Fibroblast of pulmonary artery (primary cell): ENCODE results near the gene FAM25G.

ENCODE experiments used
- DNase-seq: peaks from one replicate; pipeline ENCODE4 v3.0.0-alpha.2; 2010; ENCODE audit warnings: low read depth
- H3K4me3 ChIP-seq: replicated peaks from 2 replicates; pipeline ENCODE4 v1.5.1; 2011; ENCODE audit warnings: low read depth, mild to moderate bottlenecking, control low read depth, low read length, moderate library complexity
- TF ChIP-seq, protein P1 (sequence below): IDR thresholded peaks from 2 replicates; pipeline ENCODE4 v1.5.1; 2011; ENCODE audit warnings: mild to moderate bottlenecking, control low read depth, low read length, inconsistent platforms; ENCODE audit errors: missing control alignments

Gene FAM25G

DNA sequence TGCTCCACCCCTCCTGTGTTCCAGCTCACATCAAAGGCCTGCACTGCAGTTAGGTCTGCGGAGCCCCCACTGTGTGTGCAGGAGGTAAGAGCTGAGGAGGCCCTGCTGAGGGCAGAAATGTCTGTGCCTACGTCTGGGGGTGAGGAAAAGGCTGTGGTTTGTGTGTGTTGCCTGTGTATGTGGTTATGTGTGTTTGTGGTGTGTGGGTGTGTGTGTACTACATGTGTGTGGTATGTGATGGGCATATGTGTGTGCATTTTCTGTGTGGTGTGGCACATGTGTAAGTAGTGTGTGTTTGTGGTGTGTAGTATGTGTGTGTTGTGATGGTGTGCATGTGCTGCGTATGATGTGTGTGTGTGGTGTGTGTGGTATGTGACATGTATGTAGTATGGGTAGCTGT is 43.8 kb downstream of the FAM25G start:
- TF ChIP-seq, protein P1, sequence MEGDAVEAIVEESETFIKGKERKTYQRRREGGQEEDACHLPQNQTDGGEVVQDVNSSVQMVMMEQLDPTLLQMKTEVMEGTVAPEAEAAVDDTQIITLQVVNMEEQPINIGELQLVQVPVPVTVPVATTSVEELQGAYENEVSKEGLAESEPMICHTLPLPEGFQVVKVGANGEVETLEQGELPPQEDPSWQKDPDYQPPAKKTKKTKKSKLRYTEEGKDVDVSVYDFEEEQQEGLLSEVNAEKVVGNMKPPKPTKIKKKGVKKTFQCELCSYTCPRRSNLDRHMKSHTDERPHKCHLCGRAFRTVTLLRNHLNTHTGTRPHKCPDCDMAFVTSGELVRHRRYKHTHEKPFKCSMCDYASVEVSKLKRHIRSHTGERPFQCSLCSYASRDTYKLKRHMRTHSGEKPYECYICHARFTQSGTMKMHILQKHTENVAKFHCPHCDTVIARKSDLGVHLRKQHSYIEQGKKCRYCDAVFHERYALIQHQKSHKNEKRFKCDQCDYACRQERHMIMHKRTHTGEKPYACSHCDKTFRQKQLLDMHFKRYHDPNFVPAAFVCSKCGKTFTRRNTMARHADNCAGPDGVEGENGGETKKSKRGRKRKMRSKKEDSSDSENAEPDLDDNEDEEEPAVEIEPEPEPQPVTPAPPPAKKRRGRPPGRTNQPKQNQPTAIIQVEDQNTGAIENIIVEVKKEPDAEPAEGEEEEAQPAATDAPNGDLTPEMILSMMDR: no peak
- no peak overlapping the region for H3K4me3 ChIP-seq
- no peak for DNase-seq

- TF ChIP-seq, protein P1: no peak
- no peak for DNase-seq
- no peak overlapping the region for H3K4me3 ChIP-seq
Observed at GRCh38 chr10:47447209-47447608, 44.3 kb downstream of the FAM25G start.

DNA sequence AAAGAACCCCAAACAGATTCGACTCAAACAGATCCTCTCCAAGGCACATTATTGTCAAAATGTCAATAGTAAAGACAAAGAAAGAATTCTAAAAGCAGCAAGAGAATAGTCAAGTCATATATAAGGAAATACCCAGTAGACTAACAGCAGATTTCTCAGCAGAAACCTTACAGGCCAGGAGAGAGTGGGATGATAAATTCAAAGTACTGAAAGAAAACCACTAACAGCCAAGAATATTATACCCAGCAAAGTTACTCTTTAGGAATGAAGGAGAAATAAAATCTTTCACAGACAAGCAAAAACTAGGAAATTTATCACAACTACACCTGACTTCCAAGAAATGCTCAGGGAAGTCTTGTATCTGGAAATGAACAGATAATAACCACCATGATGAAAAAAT is 45.8 kb downstream of the FAM25G start:
- TF ChIP-seq, protein P1: no peak
- no peak for DNase-seq
- no peak overlapping the region for H3K4me3 ChIP-seq

GRCh38 chr10:47444047-47444446 is 47.5 kb downstream of the FAM25G start:
- H3K4me3 ChIP-seq: no peak overlapping the region
- TF ChIP-seq, protein P1: no peak
- DNase-seq: no peak

DNA sequence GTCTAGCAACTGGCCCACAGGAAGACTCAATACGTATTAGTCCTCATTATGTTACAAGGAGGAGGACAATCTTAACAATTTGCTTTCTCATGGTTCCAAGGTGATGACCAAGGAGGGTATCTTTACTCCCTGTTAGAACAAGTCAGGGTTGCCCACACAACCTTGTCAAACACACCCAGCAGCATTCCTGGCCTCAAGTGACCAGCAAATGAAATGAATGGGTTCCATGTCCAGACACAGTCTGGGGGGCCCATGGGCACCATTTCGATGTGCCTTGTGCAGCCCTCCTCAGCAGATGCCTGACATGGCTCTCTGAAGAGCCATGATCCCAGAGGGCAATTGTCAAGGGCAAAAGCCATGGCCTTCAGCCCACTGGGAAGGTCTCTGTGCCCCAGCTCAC is 48.4 kb downstream of the FAM25G start:
- H3K4me3 ChIP-seq: no peak overlapping the region
- no peak for DNase-seq
- TF ChIP-seq, protein P1: no peak

DNA sequence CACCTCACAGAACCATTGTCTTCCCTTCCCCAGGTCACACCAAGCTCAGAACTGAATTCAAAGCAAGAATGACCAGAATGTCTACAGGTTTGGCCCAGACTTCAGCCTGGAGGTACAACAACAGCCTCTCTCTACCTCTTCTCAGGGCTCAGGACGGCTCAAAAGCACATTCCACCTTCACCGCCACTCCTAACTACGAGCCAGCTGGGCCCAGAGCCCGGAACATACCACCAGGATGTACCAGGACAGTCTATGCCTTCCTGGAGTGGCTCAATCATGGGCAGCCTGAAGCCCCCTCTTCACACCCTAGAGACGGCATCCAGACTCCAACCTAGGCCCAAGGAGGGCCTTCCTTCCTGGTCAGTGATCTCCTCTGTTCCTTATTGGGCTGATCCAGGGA is 49.1 kb downstream of the FAM25G start:
- TF ChIP-seq, protein P1: no peak
- no peak for DNase-seq
- no peak overlapping the region for H3K4me3 ChIP-seq

DNA sequence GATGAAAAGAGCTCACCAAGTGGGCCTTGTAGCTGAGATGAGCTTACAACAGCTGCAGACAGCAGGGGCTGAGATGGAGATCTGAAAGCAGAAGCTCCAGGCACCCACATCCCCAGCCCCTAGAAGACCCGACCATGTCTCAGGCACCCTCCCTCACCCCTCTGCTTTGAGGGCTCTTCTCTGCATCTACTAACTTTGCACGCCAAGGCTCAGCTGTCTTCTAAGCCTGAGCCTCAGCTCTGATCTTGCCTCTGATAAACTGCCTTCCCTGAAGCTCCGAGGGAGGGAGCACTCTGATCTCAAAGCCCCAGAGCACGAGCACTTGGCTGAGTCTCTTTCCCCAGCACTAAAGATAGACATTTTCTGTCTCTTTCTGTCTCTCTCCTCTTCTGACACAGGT is 49.6 kb downstream of the FAM25G start:
- TF ChIP-seq, protein P1: no peak
- no peak for DNase-seq
- no peak overlapping the region for H3K4me3 ChIP-seq
